HL-60 (cell line): ENCODE measurements around the gene TSPEAR.

ENCODE experiments used
- CTCF ChIP-seq: IDR thresholded peaks from one replicate; pipeline ENCODE4 v1.5.1; 2011; ENCODE audit warnings: low read length, control low read depth, inconsistent platforms; ENCODE audit not compliant: insufficient read depth
- POLR2AphosphoS5 ChIP-seq: IDR thresholded peaks from 2 replicates; pipeline ENCODE4 v1.6.1; 2012; ENCODE audit warnings: low read depth
- REST ChIP-seq: IDR thresholded peaks from 2 replicates; pipeline ENCODE4 v1.6.1; 2012; ENCODE audit warnings: low read depth; ENCODE audit not compliant: insufficient replicate concordance

GRCh38 chr21:44706026-44706705 lies 5.2 kb downstream of the TSPEAR start:
- TF ChIP-seq POLR2AphosphoS5: no peak
- no peak for TF ChIP-seq CTCF
- no peak for TF ChIP-seq REST
